GM12872 (cell line): ENCODE measurements around the gene FXYD1.

Experiments used
- CTCF ChIP-seq: IDR thresholded peaks from 3 replicates; pipeline ENCODE4 v1.5.1; 2011; ENCODE audit warnings: low read depth, mild to moderate bottlenecking, low read length, moderate library complexity; ENCODE audit not compliant: insufficient read depth

Gene FXYD1

GRCh38 chr19:35153701-35154524, 15.3 kb downstream of the FXYD1 start:
- peak; percentile 80 for TF ChIP-seq CTCF

GRCh38 chr19:35154525-35155406, 16.1 kb downstream of the FXYD1 start, which contains the start of gene FXYD5:
Gene FXYD5, plus strand, starts transcription at chr19:35154735. Its CDS starts 816 bp downstream, at chr19:35155551.
- TF ChIP-seq CTCF: no peak

- TF ChIP-seq CTCF: no peak
Measured at GRCh38 chr19:35155441-35155840, 16.8 kb downstream of the FXYD1 start.

- TF ChIP-seq CTCF: no peak
Measured at GRCh38 chr19:35155981-35156672, 17.5 kb downstream of the FXYD1 start.

GRCh38 chr19:35156673-35157014, 18.0 kb downstream of the FXYD1 start:
- no peak for TF ChIP-seq CTCF

GRCh38 chr19:35157431-35157830, 18.8 kb downstream of the FXYD1 start:
- no peak for TF ChIP-seq CTCF

- no peak for TF ChIP-seq CTCF
Measured at GRCh38 chr19:35159606-35160005, 21.0 kb downstream of the FXYD1 start.
